SK-N-SH treated with all-trans-retinoic acid at 6 μM for 48 hours (cell line): ENCODE data around the gene CHST11.

Source experiments
- ARNTL ChIP-seq: fragments of 450-650 bp; formaldehyde crosslinking; IDR thresholded peaks from 2 replicates; pipeline ENCODE4 v1.5.0; 2020; ENCODE audit warnings: low read depth, mild to moderate bottlenecking, moderate library complexity, borderline replicate concordance
- ESRRG ChIP-seq: fragments of 250-450 bp; sonication (Bioruptor Pico); IDR thresholded peaks from 2 replicates; pipeline ENCODE4 v1.6.1; 2021; ENCODE audit warnings: mild to moderate bottlenecking
- RARB ChIP-seq: fragments of 250-450 bp; sonication (Bioruptor Pico); IDR thresholded peaks from 2 replicates; pipeline ENCODE4 v1.8.0; 2021; ENCODE audit warnings: mild to moderate bottlenecking, moderate library complexity
- TCF4 ChIP-seq: fragments of 250-450 bp; sonication (Bioruptor Pico); IDR thresholded peaks from 2 replicates; pipeline ENCODE4 v1.8.0; 2021; ENCODE audit warnings: mild to moderate bottlenecking, moderate library complexity, borderline replicate concordance
- TOX ChIP-seq: fragments of 250-450 bp; sonication (Bioruptor Pico); IDR thresholded peaks from 2 replicates; pipeline ENCODE4 v1.8.0; 2021; ENCODE audit warnings: mild to moderate bottlenecking, moderate library complexity, borderline replicate concordance
- TSHZ2 ChIP-seq: fragments of 250-450 bp; sonication (Bioruptor Pico); IDR thresholded peaks from 2 replicates; pipeline ENCODE4 v1.5.0; 2020; ENCODE audit warnings: mild to moderate bottlenecking, moderate library complexity
- ZFP3 ChIP-seq: fragments of 250-450 bp; sonication (Bioruptor Pico); IDR thresholded peaks from 2 replicates; pipeline ENCODE4 v1.5.0; 2020; ENCODE audit warnings: mild to moderate bottlenecking, moderate library complexity
- ZFP30 ChIP-seq: fragments of 450-650 bp; formaldehyde crosslinking; IDR thresholded peaks from 2 replicates; pipeline ENCODE4 v1.5.0; 2022; ENCODE audit warnings: mild to moderate bottlenecking, moderate library complexity
- ZNF70 ChIP-seq: fragments of 450-650 bp; formaldehyde crosslinking; IDR thresholded peaks from 2 replicates; pipeline ENCODE4 v1.5.0; 2020; ENCODE audit warnings: mild to moderate bottlenecking, moderate library complexity

DNA sequence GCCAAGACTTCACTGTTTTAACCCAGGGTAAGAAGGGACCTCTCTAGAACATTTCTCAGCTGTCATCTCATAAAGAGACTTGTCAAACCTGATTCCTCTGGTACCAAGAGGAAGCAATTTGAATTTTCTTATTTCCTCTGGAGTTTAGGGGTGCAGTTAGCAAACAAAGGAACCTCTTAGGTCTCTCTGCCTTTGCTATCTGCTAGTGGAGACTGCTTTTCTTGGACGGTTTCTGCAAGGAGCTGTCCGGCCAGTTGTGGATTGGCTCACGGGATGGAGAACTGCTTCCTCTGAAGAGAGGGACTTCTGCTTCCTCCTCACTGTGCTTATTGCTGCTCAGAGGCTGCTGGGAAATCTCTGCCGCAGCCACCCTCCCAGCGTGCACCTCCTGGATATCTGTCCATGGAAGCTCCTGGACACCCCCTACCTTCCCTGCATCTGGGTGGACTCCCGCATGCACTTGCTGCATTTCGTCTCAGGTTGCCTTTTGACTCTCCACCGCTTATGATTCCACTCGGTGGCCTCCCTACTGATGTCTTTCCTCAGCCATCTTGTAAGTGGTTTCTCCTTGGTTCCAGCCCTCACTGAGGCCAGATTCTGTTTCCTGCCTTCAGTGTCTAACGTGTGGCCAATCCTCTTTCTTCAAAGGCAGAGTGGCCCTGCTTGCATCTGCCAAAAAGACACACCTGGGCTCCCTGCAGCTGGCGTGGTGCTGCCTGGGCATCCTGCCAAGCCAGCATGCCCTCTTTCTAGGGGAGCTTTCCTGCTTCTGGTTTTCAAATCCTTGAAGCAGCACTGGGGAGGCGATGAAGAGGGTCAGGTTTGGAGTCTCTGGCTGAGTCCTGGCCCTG, 187.3 kb downstream of the CHST11 start:
- no peak for TF ChIP-seq RARB (CRISPR knock-in tag)
- no peak for TF ChIP-seq TSHZ2 (CRISPR knock-in tag)
- no peak for TF ChIP-seq ZFP3 (CRISPR knock-in tag)
- no peak for TF ChIP-seq TCF4 (CRISPR knock-in tag)
- TF ChIP-seq ARNTL, result no peak
- TF ChIP-seq TOX (CRISPR knock-in tag), result no peak
- TF ChIP-seq ESRRG (CRISPR knock-in tag), result no peak
- TF ChIP-seq ZFP30 (CRISPR knock-in tag), result no peak
- no peak for TF ChIP-seq ZNF70
